H1 (cell line): ENCODE results near the gene DIAPH2. TPM values are rescaled to one million over a fixed set of nuclear protein-coding genes. Genes with fewer than 3 reads are reported as not detected.

Experiments
- ATF2 ChIP-seq: IDR thresholded peaks from 2 replicates; pipeline ENCODE4 v1.6.1; 2012; ENCODE audit warnings: low read length, inconsistent platforms
- BCL11A ChIP-seq, 2 experiments: IDR thresholded peaks; one replicate each; pipeline ENCODE4 v1.6.1; 2011; ENCODE audit warnings: low read depth in 2 of 2, low read length in 2 of 2, mild to moderate bottlenecking in 2 of 2
- CHD7 ChIP-seq: fragments of 300-600 bp; sonication (generic); IDR thresholded peaks from 2 replicates; pipeline ENCODE4 v1.7.1; 2012; ENCODE audit warnings: low read length, moderate library complexity, mild to moderate bottlenecking, inconsistent platforms; ENCODE audit not compliant: insufficient replicate concordance
- CTBP2 ChIP-seq: IDR thresholded peaks from 2 replicates; pipeline ENCODE4 v1.7.0; 2011; ENCODE audit warnings: borderline replicate concordance, mild to moderate bottlenecking, moderate library complexity, mixed read lengths, low read length; ENCODE audit not compliant: insufficient read depth, insufficient read length
- SUZ12 ChIP-seq: fragments of 200-600 bp; sonication (generic); IDR thresholded peaks from 2 replicates; pipeline ENCODE4 v1.6.1; 2012; ENCODE audit warnings: mild to moderate bottlenecking, inconsistent platforms, low read length, moderate library complexity, mixed read lengths
- TAF7 ChIP-seq: optimal IDR thresholded peaks from 2 replicates; pipeline ENCODE3; 2011; ENCODE audit warnings: low read depth, mild to moderate bottlenecking, inconsistent platforms, low read length, moderate library complexity, borderline replicate concordance
- TEAD4 ChIP-seq: IDR thresholded peaks from 2 replicates; pipeline ENCODE4 v1.6.1; 2012; ENCODE audit warnings: low read depth, low read length, inconsistent platforms, mixed read lengths
- USF2 ChIP-seq: IDR thresholded peaks from 2 replicates; pipeline ENCODE4 v1.6.1; 2011; ENCODE audit warnings: low read length, improper control_type of control experiment
- polyA plus RNA-seq, 7 experiments: library from polyadenylated mRNA; depleted of rRNA in 3 of 7; stranded (reverse) in 5 of 7; unstranded in 2 of 7; fragments of >200 nt in 5 of 7; fragments of 200-250 nt in 2 of 7; gene quantifications; 1 replicate in 5 of 7; 2 replicates in 1 of 7; 4 replicates in 1 of 7; pipeline versions ENCODE4 v1.2.1 to v1.2.3, GENCODE V29; 2011 to 2013; ENCODE audit warnings: missing spikeins in 2 of 7, mixed read lengths in 2 of 7
- total RNA-seq: library from RNA; stranded (reverse); fragmentation: NEBNext Ultra II Directional; extraction: Animal tissue kit (Norgen Biotek cat#: 25700); gene quantifications from 2 replicates; pipeline ENCODE4 v1.2.1, GENCODE V29; 2021

Gene DIAPH2
- total and polyA plus RNA-seq, 2 of the 8 experiments (the other 6 are each of a cell fraction or from before 2014, with no cell fraction given) = 4.4 to 24.3 TPM

GRCh38 chrX:96984538-96984937 is 299.9 kb downstream of the DIAPH2 start (continued):
- TF ChIP-seq CHD7 (no peak), BCL11A (IDR thresholded peaks at IDR 0.05; ENCODE audit: low read depth in 2 of 2, low read length in 2 of 2) (no peak), TEAD4 (no peak), SUZ12 (no peak), TAF7 (no peak), ATF2 (no peak), USF2 (no peak), CTBP2 (no peak)
